GM18858 (cell line): ENCODE results near the gene WDR43.

Experiments used
- ATAC-seq: cut with Tn5 transposase; IDR thresholded peaks from one replicate; pipeline ENCODE4 v1.9.1; 2021; ENCODE audit not compliant: unreplicated experiment

The WDR43 gene

DNA sequence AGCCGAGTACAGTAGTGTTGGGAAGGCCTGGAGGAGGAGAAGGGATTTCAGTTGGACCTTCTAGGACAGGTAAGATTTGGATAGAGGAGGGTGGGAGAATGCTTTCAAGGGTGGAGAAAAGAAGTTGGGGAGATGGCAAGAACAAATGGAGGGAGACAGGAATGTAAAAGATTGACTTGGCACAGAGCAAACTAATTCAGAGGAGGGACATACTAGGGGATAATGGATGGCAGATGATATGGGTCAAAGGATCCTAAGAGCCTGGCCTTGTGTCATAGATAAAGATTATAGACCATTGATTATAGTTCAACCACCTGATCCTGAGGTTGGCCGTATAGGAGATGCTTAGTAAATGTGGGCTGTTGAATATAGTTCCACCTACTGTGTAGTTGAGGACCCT lies 12.4 kb downstream of the WDR43 start:
- ATAC-seq, result no peak

DNA sequence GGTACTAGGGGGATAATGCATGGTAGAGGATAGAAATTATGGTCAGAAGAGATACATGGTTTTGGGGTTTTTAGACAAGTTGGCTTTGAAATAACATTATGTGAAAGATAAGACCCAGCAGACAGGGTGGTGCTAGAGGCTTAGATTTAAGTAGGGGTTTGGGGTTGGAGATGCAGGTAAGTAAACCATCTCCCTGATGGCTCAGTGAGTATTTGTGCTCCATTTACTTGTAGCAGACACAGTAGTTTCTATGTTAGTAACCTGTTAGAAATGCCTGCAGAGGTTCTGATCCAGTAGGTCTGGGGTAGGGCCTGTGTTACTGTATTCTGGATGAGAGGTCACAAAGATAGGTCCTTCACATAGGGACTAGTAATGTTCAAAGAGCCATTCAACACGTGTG lies 13.7 kb downstream of the WDR43 start:
- no peak for ATAC-seq

- no peak for ATAC-seq
Observed at GRCh38 chr2:28909655-28910353, 15.3 kb downstream of the WDR43 start.

GRCh38 chr2:28915939-28916338 lies 21.5 kb downstream of the WDR43 start:
- ATAC-seq, result no peak

DNA sequence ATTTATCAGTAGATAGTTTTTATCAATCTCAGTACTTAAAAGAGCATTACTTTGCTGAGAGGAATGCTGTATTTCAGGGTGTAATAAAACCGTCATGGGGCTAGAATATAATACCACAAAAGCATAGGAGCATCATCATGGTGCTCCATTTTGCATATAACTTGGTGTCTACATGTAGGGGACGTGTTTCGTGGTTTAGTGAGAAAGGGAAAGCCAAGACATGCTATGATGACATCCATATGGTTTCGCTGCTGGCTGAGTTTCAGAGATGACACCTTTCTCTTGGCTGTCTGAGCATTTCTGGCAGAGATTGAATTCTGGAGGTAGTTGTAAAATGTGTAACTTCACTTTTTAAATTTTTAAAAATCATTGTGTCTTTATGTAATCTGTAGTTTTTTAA lies 32.4 kb downstream of the WDR43 start:
- no peak for ATAC-seq

GRCh38 chr2:28927469-28927868 lies 33.0 kb downstream of the WDR43 start:
- no peak for ATAC-seq

GRCh38 chr2:28927878-28928277 lies 33.4 kb downstream of the WDR43 start:
- ATAC-seq, result no peak

GRCh38 chr2:28929581-28929980 lies 35.1 kb downstream of the WDR43 start:
- ATAC-seq, result no peak

DNA sequence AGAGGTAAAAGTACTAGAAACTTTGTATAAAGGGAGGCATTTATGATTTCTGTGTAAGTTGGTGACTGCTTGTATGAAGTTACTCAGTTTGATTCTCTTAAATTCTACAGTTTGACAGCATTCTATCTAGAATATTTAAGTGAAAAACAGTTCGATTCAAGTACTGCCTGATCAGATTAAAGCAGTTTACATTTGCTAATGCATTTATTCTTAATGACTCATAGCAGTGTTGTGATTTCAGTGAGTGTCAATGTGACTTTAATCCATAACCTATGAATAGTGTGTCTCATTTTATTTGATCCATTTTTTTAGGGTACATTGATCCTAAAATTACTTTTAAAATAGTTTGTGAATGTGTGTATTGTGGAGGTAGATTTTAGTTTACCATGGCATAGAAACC lies 35.7 kb downstream of the WDR43 start:
- ATAC-seq, result no peak

GRCh38 chr2:28934769-28935168 lies 40.3 kb downstream of the WDR43 start:
- ATAC-seq, result no peak

- no peak for ATAC-seq
Observed at GRCh38 chr2:28941008-28941407, 46.5 kb downstream of the WDR43 start.

DNA sequence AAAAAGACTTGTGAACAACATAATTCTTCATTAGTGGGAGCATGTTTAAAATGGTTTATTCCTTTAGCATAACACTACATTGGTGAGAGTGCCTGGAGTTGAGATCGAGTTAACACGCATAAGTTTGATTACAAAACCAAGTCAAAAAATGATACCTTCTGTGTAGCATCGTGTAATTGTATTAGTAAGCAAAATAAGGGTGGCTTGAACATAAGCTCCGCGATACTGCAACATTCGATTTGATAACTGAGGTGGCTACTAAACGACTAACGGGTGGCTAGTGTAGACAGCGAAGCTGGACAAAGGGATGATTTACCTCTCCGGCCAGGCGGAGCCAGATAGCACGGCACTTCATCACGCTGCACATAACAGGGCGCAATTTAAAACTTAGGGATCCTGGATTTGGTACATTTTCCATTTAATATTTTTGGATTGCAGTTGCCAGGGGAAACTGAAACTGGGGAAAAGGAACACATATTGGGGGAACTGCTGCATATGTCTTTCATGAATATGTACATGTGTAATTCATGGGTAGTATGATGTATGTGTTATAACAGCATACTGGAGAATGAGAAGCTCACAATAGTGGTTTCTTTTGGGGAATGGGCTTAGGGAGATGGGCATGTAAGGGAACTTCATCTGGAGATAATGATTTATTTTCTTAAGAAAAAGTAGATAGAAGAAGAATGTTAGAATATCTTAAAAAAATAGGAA lies 50.2 kb downstream of the WDR43 start:
- no peak for ATAC-seq

DNA sequence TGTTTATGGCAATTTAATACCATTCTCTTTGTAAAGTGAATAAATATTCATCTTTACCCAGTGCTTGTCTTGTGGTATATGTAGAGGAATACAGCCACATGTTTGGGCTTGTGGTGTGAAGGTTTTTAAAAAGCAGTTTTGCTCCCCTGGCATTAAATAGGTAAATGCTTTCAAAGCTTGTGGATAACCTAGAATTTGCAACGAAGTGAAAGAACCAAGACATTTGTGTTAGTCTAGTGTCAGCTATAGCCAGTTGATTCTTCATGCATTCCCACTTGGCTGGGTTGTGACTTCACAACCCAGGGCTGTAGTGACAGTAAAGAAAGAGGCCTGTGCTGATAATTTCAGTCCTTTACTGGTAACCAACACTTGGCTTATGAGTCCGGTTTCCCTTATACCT lies 53.7 kb downstream of the WDR43 start:
- ATAC-seq, result no peak

DNA sequence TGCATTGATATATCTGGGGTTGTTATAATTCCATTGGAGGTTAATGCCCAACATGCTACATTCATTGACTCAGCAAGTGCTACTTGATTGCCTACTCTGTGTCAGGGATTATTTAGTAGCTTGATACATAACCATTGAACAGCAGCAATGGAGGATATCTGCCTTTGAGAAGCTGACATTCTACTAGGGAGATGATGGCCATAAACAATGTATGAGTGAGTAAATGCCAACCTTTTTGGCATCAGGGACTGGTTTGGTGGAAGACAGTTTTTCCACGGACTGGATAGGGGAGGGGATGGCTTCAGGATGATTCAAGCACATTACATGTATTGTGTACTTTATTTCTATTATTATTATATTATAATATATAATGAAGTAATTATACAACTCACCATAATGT lies 54.7 kb downstream of the WDR43 start:
- ATAC-seq, result no peak

GRCh38 chr2:28949617-28950305 lies 55.3 kb downstream of the WDR43 start:
- ATAC-seq, result no peak

GRCh38 chr2:28950941-28951630 lies 56.6 kb downstream of the WDR43 start:
- no peak for ATAC-seq

GRCh38 chr2:28951910-28952835 lies 57.7 kb downstream of the WDR43 start:
- no peak for ATAC-seq

DNA sequence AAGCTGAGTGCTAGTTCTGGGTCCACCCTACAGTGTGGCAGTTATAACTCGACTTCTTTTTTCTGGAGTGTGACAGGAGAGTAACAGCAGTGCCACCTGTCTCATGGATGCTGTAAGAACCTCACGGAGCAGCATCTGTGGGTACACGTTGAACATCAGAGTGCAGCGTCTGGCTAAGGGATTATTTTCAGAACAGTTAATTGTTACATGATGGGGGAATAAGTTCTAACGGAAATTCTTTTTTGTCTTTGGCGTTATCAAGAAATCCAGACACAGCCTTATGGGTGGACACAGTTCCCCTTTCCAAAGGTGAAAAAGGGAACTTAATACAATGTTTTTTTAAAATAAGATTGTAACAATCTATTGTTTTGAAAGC lies 58.4 kb downstream of the WDR43 start:
- no peak for ATAC-seq

DNA sequence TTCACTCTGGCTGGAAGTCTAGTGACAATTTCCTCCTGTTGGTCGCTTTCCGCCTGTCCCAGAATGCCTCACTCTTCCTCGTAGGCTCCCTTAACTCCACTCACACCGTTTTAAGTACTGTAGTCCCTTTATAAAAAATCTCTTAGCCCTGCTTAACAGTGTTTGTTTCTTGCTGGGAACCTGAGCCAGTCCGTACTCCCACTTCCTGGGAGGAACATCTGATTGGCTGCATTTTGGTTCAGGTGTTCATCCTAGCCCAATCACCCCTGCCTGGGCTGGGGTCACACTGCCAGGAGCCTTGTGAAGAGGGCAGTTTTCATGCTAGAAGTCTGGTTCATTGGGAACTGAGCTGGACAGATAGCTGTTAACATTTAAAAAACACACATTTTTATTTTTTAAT lies 61.0 kb downstream of the WDR43 start:
- no peak for ATAC-seq

- ATAC-seq, result no peak
Observed at GRCh38 chr2:28956415-28956826, 62.0 kb downstream of the WDR43 start.

- ATAC-seq, result no peak
Observed at GRCh38 chr2:28956890-28957289, 62.4 kb downstream of the WDR43 start.
